Neural cell (in vitro differentiated cells): ENCODE measurements around the gene MUC5B.

Experiments used
- CTCF ChIP-seq: fragments of 450-650 bp; IDR thresholded peaks from 2 replicates; pipeline ENCODE4 v1.5.1; 2014; ENCODE audit warnings: antibody characterized with exemption, mild to moderate bottlenecking, moderate library complexity; ENCODE audit not compliant: poor library complexity, severe bottlenecking
- EZH2 ChIP-seq: fragments of 200-600, 300-800 bp; shearing (Covaris generic), sonication (generic); IDR thresholded peaks from 2 replicates; pipeline ENCODE4 v1.6.1; 2014; ENCODE audit warnings: antibody characterized with exemption, low read length, borderline replicate concordance, mild to moderate bottlenecking; ENCODE audit not compliant: insufficient read depth, poor library complexity, severe bottlenecking

GRCh38 chr11:1199241-1199750 lies 23.6 kb upstream of the MUC5B start:
- TF ChIP-seq CTCF (no peak), EZH2 (no peak)
